Measurements from ENCODE around the gene C4orf54. TPM values are rescaled to one million over a fixed set of nuclear protein-coding genes. Genes with fewer than 3 reads are reported as not detected.

Gene C4orf54
- total RNA-seq: 0.18 and 0.53 TPM in 2 replicates

DNA sequence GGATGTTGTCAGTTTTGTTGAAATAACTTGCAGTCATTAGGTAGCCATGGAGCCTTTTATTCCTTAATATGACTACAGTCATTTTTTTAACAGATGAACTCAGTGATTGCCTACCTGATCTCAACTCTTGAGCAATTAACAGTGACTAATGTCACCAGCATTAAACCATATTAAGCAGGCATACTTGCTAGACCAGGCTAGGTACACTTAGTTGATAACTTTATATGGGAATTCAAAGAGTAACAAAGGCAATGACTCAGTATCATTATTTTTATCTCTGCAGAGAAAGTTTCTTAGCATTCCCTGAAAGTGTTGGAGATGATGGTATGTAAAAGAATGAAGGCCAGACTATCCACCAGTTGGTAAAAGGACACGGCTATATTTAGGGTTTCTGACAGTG is at the start of gene C4orf54:
Gene C4orf54, minus strand, starts transcription at position 31 of the 400 bp plus-strand sequence. CDS start 3,180 bp downstream, outside the sequence.
- DNase-seq (ENCODE audit: extremely low read depth, low read depth, low spot score): no peak

DNA sequence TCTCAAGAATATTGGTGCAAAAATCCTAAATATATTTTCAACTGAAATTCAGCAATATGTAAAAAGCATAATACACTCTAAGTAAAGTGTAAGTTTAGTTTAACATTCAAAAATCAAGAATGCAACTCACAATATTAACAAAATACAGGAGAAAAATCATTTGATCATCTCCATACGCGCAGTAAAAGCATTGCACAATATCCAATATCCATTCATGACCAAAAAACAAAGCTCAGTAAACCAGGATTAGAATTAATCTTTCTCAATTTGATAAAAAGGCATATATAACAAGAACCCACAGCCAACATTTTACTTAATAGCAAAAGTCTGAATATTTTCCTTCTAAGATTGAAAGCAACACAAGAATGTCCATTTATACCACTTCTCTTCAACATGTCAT is 48.3 kb upstream of the C4orf54 start:
- no peak for DNase-seq (ENCODE audit: extremely low read depth, low read depth, low spot score)

DNA sequence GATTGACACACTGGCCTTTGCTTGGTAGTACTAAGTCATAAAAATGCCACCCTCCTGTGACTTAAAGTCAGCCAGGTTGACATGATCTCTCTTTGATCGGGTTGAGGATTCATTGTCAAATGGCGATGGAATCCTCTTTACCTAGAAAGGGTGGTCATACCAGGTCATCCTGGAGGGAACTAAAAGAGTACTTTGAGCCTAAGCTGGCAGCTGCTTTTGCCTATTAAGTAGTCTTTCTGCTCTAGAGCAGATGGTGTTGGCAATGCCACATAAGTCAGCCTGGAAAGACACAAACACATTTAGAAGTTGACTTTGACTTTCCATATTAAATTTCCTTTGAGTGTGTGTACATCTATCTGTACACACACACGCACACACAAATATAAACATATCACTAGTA is 39.2 kb upstream of the C4orf54 start:
- DNase-seq (ENCODE audit: extremely low read depth, low read depth, low spot score): no peak

DNA sequence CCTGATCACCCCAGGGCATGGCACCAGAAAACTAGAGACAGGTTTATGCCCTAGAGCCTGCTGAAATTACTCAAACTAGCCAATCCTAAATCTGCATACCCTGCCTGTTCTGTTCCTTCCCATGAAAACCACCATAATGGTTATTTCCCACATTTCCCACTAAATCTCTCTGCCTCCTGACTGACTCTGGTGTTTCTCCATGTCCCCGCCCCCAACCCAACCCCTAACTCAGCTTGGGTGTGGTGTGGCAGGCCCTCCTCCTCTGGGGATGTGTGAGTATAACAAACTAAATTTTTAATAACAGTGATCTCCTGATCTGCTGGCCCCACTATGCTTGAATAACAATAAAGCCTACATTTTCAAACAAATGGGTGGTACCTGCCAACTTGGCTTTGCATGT is 35.5 kb upstream of the C4orf54 start:
- DNase-seq (ENCODE audit: extremely low read depth, low read depth, low spot score): no peak

DNA sequence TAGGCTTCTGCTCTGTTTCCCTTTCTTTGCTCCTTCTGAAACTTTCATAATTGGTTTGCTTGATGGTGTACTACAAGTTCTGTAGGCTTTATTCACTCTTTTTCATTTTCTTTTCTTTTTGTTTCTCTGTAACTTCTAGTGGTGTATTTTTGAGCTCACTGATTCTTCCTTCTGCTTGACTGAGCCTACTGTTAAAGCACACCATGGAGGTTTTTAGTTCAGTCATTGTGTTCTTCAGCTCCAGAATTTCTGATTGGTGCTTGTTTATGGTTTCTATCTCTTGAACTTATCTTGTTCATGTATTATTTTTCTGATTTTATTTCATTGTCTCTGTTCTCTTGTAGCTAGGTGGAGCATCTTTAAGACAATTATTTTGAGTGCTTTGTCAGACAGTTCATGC is 33.4 kb upstream of the C4orf54 start:
- no peak for DNase-seq (ENCODE audit: extremely low read depth, low read depth, low spot score)

DNA sequence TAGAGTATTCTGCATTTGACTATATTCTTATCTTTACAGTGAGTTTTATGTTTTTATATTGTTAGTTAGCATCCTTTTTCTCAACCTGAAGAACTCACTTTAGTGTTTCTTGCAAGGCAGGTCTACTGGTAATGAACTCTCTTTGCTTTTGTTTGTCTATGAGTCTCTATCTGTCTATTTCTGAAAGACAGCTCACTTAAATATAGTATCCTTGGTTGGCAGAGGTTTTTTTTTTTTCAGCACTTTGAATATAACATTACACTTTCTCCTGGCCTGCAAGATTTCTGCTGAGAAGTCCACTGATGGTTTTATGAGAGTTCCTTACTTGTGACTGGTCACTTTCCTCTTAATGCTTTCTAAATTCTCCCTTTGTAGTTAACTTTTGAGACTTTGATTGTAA is 32.8 kb upstream of the C4orf54 start:
- DNase-seq (ENCODE audit: extremely low read depth, low read depth, low spot score): no peak

DNA sequence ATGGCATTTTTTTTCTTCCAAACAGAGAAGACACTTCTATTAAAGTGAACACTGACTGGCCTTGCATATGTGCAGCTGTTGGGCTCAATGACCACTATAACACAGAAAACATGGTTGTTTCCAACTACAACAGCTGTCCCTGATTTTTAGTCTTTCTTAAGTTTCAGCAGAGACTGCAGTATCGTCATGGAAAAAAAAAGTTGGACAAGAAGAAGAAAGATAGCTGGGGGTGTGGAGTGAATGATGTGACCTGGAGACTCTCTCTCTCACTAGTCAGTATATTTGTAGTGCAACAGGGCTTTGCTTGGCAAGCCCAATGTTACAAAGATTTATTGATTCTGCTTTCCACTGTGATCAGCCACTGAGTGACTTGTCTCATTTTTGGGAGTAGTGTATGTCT is 29.5 kb upstream of the C4orf54 start:
- DNase-seq (ENCODE audit: extremely low read depth, low read depth, low spot score): no peak

DNA sequence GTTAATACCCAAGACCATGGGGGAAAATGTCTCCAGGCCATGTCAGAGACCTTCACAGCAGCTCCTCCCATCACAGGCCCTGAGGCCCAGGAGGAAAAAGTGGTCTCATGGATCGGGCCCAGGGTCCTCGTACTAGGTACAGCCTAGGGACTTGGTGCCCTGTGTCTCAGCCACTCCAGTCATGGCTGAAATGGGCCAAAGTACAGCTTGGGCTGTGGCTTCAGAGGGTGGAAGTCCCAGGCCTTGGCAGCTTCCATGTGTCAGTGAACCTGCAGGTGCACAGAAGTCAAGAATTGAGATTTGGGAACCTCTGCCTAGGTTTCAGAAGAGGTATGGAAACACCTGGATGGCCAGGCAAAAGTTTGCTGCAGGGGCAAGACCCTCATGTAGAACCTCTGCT is 27.6 kb upstream of the C4orf54 start:
- DNase-seq (ENCODE audit: extremely low read depth, low read depth, low spot score): no peak

DNA sequence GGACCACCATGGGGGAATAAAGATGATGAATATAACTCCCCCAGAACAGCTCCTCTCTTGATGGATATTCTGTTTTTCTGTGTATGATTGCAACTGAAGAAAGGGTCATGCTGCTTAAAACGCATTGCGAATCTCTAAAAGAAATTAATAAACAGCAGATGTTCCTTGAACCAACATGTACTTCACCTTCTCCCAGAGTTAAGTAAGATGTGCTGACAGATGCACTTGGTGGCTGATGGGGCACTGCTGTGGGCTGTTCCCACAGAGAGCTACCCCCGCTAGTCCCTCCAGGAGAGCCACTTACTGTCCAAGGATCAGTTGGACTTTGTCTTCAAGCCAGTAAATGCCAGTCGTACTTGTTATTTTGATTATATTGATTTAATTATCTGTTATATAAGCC is 26.3 kb upstream of the C4orf54 start:
- DNase-seq (ENCODE audit: extremely low read depth, low read depth, low spot score): no peak

DNA sequence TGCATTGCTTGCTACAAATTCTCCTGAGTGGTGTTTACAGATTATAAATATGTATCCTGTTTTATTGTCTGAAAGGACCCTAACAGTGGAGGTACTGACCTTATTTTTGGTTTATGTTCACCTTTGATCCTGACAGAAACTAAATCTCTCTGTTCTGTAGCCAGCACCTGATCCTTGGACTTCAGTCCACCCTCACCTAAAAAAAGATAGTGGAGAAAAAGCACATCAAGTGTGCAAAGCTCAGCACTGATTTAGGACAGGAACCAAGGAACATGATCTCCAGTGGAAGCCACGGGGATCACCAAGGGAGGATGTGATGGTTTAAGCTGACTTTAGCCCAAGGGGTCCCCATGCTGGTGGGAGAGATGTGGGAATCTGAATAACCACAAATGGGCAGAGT is 22.3 kb upstream of the C4orf54 start:
- no peak for DNase-seq (ENCODE audit: extremely low read depth, low read depth, low spot score)

DNA sequence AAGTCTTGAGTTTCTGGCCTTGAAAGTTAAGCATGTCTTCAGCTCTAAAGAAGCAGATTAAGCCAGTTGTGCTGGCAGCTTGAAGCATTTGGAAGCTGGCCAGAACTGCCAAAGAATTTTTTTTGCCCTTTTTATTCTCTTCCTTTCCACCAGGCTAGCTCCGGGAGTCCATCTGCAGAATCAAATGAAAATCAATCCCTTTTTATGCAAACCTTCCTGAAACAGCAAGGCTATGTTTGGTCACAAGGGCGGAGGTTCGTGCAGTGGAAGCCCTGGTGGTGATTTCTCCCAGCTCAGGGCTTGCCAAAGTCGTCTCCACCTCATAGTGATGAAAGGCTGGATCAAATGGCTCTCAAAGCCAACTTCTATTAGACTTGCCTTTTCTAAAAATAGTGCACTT is 21.6 kb upstream of the C4orf54 start:
- DNase-seq (ENCODE audit: extremely low read depth, low read depth, low spot score): no peak

DNA sequence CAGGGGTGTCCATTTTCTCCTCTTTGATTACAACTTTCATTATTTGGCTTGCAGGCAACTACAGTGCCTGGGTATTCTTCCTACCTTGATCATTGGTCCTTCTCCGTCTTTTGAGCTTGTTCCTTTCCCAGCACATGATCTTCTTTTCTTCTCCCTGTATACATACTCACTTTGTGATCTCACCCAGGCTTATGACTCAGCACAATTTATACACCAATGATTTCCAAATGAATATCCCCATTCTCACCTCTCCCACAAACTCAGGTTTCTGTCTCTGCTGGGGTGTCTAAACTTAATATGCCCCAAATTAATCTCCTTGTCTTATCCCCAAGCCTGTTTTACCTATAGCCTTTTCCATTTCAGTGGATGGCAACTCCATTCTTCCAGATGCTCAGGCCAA is 19.5 kb upstream of the C4orf54 start:
- DNase-seq (ENCODE audit: extremely low read depth, low read depth, low spot score): no peak

DNA sequence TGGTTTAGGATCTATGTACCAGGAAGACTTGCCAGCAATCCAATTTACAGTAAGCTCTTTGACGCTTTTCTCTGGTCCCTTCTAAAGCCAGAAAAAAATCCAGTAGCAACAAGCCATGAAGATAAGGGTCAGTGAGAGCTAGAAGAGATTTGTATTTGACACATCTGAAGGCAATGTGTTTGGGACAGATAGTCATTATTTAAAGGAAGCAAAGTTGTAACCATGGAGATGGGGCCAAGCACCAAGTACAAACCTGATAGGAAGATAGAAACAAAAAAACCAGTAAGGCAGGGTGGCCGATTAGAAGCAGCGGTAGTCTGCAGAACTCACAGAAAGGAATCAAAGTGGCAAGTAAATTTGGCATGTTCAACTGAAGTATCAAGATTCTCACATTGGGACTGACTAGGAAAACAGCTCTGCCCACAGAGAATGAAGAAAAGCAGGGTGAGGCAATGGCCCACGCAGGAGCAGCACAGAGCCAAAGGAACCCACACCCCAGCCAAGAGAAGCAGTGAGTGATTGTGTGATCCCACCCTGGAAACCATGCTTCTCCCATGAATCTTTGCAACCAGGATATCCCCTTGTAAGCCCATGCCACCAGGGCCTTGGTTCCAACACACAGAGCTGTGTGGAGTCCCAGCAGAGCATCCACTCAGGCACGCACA is 12.9 kb upstream of the C4orf54 start:
- DNase-seq (ENCODE audit: extremely low read depth, low read depth, low spot score): no peak

DNA sequence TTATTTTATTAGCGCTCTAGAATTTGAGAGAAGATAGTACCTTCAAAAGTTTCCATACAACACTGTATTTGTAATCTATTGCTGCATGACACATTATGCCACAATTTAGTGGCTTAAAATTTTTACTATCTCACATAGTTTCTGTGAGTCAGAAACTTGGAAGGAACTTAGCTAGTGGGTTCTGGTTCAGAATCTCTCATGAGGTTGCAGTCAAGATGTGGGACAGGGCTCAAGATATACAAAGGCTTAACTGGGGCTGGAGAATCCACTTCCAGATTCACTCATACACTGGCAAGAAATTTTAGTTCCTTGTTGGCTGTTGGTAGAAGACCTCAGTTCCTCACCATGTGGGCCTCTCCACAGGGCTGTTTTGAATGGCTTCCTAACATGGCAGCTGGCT is 11.5 kb upstream of the C4orf54 start:
- DNase-seq (ENCODE audit: extremely low read depth, low read depth, low spot score): no peak

DNA sequence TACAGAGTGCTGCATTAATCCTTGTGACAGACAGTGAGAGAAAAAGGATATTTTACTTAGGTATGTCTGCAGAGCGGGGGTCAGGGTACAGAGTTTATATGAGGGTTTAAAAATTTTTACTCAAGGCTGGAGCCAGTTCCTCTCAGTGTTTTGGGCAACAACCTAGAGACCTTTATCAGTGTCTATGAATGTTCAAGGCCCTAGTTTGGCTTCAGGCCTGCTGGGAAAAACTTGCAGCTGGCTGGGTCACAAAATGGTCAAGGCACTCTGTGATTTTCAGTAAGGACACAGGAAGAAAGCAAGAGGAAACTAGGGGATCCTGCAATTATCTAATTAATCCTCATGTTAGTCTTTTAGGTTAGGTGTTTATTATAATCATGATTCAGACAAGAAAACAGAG is 10.8 kb upstream of the C4orf54 start:
- DNase-seq (ENCODE audit: extremely low read depth, low read depth, low spot score): no peak

DNA sequence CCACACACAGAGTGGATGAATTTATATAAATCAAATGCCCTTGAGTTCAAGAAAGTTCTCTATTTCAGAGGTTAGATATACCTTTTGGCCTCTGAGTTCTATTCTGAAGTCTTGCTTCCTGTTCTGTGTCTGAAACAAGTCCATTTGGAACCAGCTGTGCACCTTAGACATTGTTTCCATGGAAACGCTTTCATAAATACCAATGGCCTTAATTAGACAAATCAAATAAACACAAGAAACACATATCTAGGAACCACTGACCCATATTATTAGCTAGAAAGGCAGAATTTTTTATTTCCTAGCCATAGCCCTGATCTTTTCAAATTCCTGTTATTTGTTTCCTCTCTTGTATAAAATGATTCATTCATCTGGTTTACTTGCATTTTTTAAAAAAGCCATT is 8.4 kb upstream of the C4orf54 start:
- DNase-seq (ENCODE audit: extremely low read depth, low read depth, low spot score): no peak

DNA sequence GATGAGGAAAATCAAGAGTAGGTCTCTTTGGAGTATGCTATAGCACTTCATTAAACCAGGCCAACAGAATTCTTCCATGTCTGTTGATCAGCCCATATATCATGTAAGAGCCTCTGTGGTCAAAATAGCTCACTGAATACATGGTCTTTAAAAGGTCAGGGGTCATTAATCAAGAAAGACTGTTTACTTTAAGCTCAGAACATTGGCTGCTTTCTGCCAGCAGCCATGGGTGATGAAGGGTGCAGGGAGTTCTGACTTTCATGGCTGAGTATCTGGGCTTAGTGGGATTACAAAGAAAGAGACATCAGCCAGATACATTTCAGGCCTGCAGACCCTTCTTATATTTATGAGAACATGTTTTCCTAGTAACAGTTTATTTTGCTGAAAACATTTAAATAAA is 7.1 kb upstream of the C4orf54 start:
- DNase-seq (ENCODE audit: extremely low read depth, low read depth, low spot score): no peak

DNA sequence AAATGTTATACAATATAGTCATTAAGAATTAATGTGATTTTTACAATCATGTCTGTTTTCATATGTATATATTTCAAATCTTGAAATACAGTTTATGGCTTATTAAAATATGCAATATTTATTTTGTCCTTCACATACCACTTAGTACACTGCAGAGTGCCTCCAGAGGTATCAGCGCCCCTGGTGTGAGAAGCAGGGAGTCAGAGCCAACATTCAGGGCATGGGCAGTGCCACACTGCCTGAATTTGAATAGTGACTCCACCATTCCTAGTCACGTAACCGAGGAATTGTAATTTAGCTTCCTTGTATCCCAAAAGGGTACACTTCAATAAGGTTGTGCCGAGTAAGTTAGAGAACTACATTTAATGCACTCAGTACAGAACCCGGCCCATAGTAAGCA is 4.3 kb upstream of the C4orf54 start:
- DNase-seq (ENCODE audit: extremely low read depth, low read depth, low spot score): no peak

DNA sequence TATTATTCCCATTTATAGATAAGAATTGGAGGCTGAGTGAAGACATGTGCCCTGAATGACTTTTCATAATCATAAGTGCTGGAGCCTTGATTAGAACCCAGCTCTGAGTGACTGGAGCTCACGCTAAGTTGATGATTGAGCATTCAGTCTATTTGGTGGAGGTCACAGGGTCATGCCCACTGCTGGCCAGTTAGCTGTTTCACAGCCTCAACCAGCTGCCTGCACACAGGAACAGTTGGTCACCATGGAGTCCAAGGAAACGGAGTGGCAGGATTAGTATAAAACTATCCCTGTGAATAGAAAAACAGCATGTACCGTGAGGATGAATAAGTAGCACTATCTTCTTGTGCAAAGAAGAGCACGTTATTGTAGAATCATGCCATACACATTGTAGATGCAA is 1.0 kb upstream of the C4orf54 start:
- DNase-seq (ENCODE audit: extremely low read depth, low read depth, low spot score): no peak

DNA sequence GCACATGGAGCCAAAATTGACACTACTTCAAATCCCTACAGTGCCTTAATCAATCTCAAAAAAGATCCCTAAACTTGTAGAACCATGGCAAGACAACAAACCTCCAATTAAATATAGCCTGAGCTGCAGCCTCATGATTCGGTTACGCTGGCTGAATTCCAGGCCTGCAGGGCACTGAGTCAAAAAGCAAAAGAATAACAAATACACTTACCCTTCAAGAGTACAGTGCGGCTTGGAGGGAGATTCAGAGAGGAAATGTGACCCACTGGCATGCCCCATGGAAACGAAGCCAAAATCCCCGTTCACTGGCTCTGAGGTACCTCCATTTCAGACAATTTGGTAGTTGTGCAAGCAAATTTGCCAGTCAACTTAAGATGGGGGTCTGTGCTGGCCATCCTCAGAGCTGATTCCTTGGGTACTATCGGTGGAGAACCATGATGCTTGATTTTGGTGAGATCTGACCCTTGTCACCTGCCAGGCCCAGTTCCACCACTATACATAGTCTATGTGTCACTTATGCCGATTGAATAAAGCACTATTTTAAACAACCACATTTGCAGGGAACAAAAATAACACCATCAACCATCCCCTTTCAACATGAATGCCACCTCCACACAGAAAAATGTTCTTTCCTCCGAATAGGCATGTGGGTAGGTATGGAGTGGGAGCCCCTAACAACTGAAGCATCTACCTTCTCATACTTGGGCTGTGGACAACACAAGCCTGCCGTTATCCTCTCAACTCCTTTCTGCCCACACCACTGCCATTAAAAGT is 2.1 kb downstream of the C4orf54 start:
- no peak for DNase-seq (ENCODE audit: extremely low read depth, low read depth, low spot score)

DNA sequence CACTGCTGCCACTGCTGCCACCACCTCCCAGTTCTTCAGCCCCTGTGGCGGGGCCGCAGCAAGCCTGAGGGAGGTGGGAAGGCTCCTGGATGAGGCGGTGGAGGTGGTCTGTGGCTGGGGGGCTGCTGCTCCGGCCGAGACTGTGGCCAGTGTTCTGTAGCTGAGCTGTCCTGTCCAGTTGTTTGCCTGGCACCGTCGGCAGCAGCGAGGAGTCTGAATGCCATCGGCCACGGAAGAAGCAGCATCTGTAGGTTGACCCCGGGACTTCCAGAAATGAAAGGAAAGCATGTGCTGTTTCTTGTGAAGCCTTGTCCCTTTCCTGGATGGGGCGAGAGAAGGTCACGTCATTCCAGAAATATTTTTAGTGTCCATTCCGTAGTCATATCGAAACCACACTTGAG is 3.3 kb downstream of the C4orf54 start:
- no peak for DNase-seq (ENCODE audit: extremely low read depth, low read depth, low spot score)

DNA sequence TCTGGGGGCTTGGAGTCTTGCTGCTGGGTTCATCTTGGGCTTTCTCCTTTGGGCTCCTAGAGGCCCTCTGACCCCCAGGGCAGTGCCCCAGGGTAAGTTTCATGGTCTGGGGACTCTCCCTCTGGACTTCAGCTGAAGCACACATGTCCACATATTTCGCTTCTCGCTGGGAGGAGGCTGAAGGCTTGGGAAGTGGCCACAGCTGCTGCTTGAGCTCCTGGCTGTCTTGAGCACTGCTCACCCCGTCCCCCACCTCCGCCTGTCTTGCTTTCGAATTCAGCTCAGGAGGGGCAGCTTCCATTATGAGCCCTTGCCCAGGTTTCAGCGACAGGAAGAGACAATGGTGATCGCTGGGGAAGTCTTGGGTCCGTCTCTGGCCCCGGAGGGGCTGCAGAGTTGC is 3.7 kb downstream of the C4orf54 start:
- no peak for DNase-seq (ENCODE audit: extremely low read depth, low read depth, low spot score)
